GM19452 (cell line): ENCODE measurements around the gene RLN1.
"Not testable (repeated sequence)": the region's sequence is repeated elsewhere in the genome, so short reads cannot be mapped to it uniquely, and the experiment has no call there.

Source experiments
- ATAC-seq: cut with Tn5 transposase; IDR thresholded peaks from one replicate; pipeline ENCODE4 v1.9.1; 2021; ENCODE audit not compliant: unreplicated experiment

The RLN1 gene

DNA sequence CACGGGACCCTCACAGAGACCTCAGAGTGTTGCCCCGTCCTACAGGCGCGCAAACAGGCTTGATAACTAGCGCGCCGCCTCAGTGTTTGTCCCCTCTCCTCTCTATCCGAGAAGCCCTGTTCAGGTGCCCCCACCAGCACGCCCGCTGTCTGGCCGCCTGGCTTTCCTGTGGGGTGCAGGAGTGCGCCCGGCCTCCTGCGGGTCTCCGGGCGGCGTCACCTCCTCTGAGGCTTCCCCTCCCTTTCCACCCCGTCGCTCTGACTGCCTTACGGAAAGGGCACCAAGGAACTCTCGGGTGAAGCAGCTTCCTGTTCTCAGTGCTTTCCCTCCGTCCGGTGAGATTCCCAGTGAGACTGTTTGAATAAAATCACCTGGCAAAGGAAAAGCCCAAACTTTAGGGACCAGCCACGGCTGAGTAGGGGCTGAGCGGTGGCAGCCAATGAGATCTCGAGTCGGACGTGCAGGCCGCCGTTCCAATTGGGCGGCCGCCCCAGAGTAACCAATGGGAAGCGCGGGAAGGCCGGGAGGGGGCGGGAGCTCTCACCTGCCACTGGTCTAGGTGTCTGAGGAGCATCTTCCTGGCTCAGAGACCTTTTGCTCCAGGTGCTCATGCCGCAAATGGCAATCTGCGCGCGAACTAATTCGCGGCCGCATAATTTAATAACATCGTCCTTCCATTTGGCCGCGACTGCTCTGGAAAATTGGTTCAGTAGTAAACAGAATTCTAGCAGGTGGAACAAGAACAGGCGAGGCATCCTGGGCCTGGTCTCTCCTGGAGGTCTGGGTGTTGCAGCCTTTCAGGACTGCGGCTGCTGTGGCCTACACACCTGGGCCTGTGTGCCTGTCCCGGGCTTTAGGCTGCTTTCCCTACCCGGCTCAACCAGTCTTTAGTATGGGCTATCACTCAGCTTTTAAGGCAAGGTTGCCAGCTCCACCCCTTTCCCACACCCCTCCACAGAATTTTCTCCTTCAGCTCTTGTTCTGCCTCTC, at the start of gene RLN1:
TSS of gene RLN1 (minus strand) at position 885 of the 990 bp plus-strand sequence. CDS start at position 755, 130 bp downstream.
- ATAC-seq, result peak; percentile 99

- ATAC-seq, result peak; percentile 81
Measured at GRCh38 chr9:5389109-5389732, 49.5 kb upstream of the RLN1 start.

- ATAC-seq, result no peak
Measured at GRCh38 chr9:5388026-5388819, 48.5 kb upstream of the RLN1 start.

DNA sequence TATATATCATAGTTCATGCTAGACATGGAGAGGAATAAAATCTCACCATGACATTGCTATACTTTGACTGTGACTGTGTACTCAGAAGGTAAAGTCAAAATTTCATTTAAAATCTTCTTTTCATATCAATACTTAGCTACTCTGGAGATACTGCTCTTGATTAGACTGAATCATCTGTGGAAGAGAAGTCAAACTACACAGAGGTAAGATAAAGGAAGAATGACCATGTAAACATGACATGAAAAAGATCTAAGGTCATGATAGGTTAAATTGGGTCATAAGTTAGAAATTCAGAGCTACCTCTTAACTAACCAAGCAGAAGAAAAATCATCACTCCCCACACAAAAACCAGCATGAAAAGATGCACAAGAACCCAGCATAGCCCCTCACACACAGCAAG, 44.8 kb upstream of the RLN1 start:
- ATAC-seq, result no peak

DNA sequence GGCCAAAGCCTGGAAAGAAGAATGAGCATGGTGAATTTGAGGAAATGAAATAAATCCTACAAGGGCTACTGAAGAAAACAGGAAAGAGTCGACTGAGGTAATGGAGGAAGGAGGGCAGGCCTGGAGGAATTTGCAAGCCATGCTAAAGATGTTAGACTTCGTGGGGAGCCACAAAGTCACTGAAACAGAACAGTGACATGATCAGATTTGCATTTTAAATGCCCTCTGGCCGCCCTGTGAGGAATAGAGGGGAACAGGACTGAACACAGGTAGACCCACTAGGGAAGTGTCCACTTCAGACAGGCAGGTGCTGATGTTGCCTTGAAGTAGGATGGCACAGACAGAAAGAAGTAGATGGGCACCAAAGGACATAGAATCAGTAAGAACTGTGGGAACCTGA, 42.8 kb upstream of the RLN1 start:
- no peak for ATAC-seq

DNA sequence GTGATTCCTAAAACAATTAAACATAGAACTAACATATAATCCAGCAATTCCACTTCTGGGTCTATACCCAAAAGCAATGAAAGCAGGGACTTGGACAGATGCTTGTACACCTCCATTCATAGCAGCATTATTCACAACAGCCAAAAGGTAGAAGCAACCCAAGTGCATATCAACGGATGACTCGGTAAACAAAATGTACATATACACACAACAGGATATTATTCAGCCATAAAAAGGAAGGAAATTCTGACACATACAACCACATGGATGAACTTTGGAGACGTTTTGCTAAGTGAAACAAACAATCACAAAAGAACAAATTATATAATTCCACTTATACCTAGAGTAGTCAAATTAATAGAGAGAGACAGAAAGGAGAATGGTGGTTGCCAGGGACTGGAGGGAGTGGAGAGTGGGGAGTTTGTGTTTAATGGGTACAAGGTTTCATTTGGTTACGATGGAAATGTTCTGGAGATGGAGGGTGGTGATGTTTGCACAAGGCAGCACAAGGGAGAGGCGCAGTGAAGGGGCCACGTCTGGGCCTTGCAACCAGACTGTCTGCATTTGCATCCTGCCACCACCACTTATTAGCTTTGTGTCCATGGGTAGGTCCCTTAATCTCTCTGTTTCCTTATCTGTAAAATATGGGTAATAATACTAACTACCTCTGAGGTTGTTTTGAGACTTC, 36.3 kb upstream of the RLN1 start:
- ATAC-seq, result no peak

DNA sequence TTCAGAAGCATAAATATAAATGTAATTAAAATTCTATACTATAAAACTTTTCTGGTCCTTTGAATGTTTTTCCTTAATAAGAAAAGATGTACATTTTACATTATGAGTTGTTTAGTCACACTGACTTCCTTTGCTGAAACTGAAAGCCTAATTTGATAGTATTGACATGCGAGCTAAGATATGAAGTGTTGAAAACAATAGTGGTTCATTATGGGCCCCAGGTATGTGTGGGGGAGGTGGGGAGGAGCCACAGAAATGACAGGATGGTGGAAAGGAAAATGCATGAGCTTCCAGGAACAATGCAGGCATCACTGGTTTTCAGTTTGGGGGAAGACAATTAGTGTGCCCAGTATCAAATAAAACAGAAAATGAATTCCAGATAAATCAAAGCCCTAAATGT, 35.4 kb upstream of the RLN1 start:
- ATAC-seq, result no peak

- peak; percentile 94 for ATAC-seq
Measured at GRCh38 chr9:5364294-5365024, 24.8 kb upstream of the RLN1 start.

- ATAC-seq, result no peak
Measured at GRCh38 chr9:5361326-5362010, 21.8 kb upstream of the RLN1 start.

DNA sequence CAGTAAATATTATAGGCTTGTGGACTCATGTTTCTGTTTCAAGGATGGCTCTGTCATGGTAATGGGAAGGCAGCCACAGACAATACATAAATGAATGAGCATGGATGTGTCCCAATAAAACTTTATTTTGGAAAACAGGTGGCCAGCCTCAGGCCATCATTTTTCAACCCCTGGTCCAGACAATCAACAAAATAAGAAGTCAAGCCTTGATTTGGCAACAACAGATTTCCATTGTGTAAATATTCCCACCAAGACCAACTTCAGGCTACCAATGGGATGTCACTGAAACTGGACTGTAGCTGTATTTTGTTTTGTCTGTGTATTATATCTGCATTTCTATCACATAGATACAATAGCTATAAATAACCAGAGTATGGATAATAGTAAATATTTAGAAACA, 20.7 kb upstream of the RLN1 start:
- no peak for ATAC-seq

GRCh38 chr9:5357431-5358105, 17.9 kb upstream of the RLN1 start:
- ATAC-seq, result no peak

DNA sequence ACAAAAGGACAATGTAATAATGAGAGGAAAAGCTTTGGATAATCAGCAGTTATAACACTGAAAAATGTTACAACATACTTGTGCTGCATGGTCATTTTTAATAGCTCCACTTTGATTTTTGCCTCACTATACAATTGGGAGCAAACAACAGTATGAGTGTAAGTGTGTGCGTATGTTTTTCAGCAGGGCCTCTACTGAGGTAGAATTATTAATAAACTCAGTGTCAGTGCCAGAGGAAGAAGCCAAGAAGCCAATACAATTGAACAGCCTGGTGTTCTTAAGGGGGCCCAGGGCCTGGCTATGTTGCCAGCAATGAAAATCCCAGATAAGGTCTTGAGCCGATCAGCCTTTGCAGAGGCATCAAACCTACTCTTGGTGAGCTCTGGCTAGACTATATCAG, 16.1 kb upstream of the RLN1 start:
- ATAC-seq, result no peak

DNA sequence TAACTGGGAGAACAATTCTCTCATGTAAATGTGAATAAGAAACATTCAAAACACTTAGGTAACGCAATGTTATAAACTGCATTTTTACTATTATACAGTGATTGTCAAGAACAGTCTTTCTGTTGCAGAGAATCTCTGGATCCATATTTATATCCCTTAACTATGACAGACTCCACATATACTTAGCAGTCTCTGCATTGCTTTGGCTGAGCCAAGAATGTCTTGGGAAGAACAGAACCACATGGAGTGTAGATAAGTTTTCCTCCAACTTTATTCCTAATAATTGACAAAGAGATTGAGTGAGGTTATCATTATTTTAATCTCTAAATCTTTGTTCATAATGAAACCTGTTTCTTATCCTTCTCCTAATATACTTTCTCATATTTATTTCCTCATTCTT, 15.6 kb upstream of the RLN1 start:
- no peak for ATAC-seq

GRCh38 chr9:5354184-5354583, 14.5 kb upstream of the RLN1 start:
- no peak for ATAC-seq

DNA sequence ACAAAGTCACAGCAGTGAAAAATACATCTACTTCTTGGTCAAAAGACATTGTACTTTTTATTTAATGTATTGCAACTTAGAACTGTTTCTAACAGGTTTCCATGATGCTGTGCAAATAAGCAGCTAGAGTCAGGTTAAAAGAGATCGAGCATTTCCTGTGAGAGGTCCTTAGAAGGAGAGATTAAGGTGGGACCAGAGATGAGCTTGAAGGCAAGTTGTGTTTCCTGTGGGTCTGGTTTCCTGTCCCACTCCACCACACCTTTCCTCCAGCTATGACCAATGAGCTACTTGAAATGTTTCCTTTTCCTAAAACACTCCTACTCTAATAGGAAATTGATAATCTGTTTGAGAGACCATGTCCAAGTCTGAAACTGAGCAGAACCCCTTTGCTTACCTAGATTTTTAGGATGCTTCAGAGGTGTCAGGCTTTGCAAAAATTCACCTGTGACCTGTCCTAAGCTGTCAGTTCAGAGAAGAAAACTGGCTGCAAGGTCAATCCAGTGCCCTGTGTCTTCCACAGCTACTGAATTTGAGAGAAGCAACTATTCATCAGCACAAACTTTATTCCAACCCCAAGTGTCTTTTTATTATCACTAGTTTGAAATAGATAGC, 13.1 kb upstream of the RLN1 start:
- no peak for ATAC-seq

DNA sequence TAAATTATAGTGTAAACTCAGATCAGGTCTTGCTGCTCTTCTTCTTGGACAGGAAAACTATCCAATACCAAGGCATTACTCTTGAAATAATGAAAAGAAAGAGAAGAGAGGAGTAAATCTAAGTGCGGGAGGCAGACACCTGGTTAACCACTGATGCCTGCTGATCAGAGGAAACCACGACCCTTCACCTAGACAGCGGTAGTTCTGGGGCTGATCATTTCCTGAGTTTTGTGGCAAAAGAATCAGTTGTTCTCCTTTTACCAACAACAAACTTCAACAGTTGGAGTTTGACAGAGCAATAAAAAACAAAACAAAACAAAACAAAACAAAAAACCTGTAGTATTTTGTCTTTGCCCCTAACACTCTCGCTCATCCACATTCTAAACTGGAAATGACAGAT, 3.0 kb downstream of the RLN1 start:
- ATAC-seq, result no peak

DNA sequence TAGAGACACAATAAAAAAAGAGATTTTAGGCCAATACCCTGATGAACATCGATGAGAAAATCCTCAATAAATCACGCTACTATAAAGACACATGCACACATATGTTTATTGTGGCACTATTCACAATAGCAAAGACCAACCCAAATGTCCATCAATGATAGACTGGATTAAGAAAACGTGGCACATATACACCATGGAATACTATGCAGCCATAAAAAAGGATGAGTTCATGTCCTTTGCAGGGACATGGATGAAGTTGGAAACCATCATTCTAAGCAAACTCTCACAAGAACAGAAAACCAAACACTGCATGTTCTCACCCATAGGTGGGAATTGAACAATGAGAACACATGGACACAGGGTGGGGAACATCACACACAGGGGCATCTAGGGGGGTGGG, 8.4 kb downstream of the RLN1 start:
- not testable (repeated sequence) for ATAC-seq

DNA sequence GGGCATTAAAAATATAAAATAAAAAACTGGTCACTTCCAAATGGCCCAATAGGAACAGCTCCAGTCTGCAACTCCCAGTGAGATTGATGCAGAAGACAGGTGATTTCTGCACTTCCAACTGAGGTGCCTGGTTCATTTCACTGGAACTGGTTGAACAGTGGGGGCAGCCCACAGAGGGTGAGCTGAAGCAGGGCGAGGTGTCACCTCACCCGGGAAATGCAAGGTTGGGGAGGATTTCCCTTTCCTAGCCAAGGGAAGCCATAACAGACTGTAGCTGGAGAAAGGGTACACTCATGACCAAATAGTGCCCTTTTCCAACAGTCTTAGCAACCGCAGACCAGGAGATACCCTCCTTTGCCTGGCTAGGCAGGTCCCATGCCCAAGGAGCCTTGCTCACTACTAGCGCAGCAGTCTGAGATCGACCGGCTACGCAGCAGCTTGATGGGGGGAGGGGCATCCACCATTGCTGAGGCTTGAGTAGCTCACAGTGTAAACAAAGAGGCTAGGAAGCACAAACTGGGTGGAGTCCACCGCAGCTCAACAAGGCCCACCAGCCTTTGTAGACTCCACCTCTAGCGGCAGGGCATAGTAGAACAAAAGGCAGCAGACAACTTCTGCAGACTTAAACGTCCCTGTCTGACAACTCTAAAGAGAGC, 12.7 kb downstream of the RLN1 start:
- no peak for ATAC-seq
